Loucy (cell line): Measurements from ENCODE around the gene TMEM132D.

Source experiments
- EZH2phosphoT487 ChIP-seq: fragments of 200-600 bp; IDR thresholded peaks from 2 replicates; pipeline ENCODE4 v1.6.1; 2018; ENCODE audit warnings: antibody characterized with exemption, mild to moderate bottlenecking, moderate library complexity, borderline replicate concordance
- TF ChIP-seq, protein P1 (sequence below): fragments of 200-600 bp; sonication (generic); conservative IDR thresholded peaks from 2 replicates; pipeline ENCODE4 v1.5.1; 2014; ENCODE audit warnings: mild to moderate bottlenecking, antibody characterized with exemption, low read length

GRCh38 chr12:129226005-129226404, 677.8 kb downstream of the TMEM132D start:
- TF ChIP-seq, protein P1, sequence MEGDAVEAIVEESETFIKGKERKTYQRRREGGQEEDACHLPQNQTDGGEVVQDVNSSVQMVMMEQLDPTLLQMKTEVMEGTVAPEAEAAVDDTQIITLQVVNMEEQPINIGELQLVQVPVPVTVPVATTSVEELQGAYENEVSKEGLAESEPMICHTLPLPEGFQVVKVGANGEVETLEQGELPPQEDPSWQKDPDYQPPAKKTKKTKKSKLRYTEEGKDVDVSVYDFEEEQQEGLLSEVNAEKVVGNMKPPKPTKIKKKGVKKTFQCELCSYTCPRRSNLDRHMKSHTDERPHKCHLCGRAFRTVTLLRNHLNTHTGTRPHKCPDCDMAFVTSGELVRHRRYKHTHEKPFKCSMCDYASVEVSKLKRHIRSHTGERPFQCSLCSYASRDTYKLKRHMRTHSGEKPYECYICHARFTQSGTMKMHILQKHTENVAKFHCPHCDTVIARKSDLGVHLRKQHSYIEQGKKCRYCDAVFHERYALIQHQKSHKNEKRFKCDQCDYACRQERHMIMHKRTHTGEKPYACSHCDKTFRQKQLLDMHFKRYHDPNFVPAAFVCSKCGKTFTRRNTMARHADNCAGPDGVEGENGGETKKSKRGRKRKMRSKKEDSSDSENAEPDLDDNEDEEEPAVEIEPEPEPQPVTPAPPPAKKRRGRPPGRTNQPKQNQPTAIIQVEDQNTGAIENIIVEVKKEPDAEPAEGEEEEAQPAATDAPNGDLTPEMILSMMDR: no peak
- TF ChIP-seq EZH2phosphoT487: no peak
